Transverse colon (tissue), 4 donors: Measurements from ENCODE around the gene DGKD. TPM values are rescaled to one million over a fixed set of nuclear protein-coding genes. Genes with fewer than 3 reads are reported as not detected.

Source experiments
- DNase-seq: peaks from one replicate; pipeline ENCODE4 v3.0.0-alpha.2; 2019
- H3K27ac ChIP-seq, 4 donors: fragments of 200-600 bp; sonication (generic); 2 replicates each; pipeline ENCODE4 v1.5.1; 2016 to 2018; ENCODE audit warnings: inconsistent platforms in 4 of 4
- H3K27me3 ChIP-seq: fragments of 200-600 bp; sonication (generic); 2 replicates; pipeline ENCODE4 v1.5.1; 2017; ENCODE audit warnings: inconsistent platforms
- H3K36me3 ChIP-seq, 4 donors: fragments of 200-600 bp; sonication (generic); 2 replicates each; pipeline ENCODE4 v1.5.1; 2017 to 2019; ENCODE audit warnings: inconsistent platforms in 4 of 4
- H3K4me1 ChIP-seq, 4 donors: fragments of 200-600 bp; sonication (generic); 2 replicates each; pipeline ENCODE4 v1.5.1; 2017 to 2020; ENCODE audit warnings: inconsistent platforms in 4 of 4
- H3K4me3 ChIP-seq, 4 donors: fragments of 200-600 bp; sonication (generic); 1 replicate in 1 of 4; 2 replicates in 3 of 4; pipeline versions ENCODE4 v1.5.1 to v1.6.1; 2017 to 2019; ENCODE audit warnings: inconsistent platforms in 4 of 4
- H3K9me3 ChIP-seq, 2 donors: fragments of 200-600 bp; sonication (generic); 2 replicates each; pipeline ENCODE4 v1.5.1; 2017 to 2019; ENCODE audit warnings: inconsistent platforms in 2 of 2
- EP300 ChIP-seq: sonication (generic); formaldehyde crosslinking; IDR thresholded peaks from one replicate; pipeline ENCODE4 v1.6.1; 2017; ENCODE audit warnings: antibody characterized with exemption, low read depth
- POLR2A ChIP-seq: fragments of 450-650 bp; IDR thresholded peaks from one replicate; pipeline ENCODE4 v1.6.1; 2016; ENCODE audit warnings: antibody characterized with exemption, mild to moderate bottlenecking, moderate library complexity
- POLR2AphosphoS5 ChIP-seq, 3 donors: sonication (generic); formaldehyde crosslinking; IDR thresholded peaks; one replicate each; pipeline ENCODE4 v1.6.1; 2016; ENCODE audit warnings: antibody characterized with exemption in 3 of 3
- WGBS, 2 donors: methylation state at CpG; one replicate each; pipeline ENCODE4 v1.1.5; 2018; ENCODE audit warnings: low coverage in 1 of 2; 5-methylcytosine and 5-hydroxymethylcytosine counted together
- in situ Hi-C, 4 donors: fragments of 200-750 bp; cut with MboI; loops; one replicate each; pipeline versions ENCODE4 v1.15.0 to v1.15.1; 2017; ENCODE audit warnings: low sequenced_read_pairs in 3 of 4, low pct_ligation_motif_present in 1 of 4, low pct_unique_long_range_greater_than_20kb in 1 of 4
- intact Hi-C: fragments of 100-400 bp; cut with DNase I; formaldehyde crosslinking; loops from one replicate; pipeline ENCODE4 v1.15.1; 2023; ENCODE audit warnings: low total_unique reads
- total RNA-seq, 4 donors: library from RNA; depleted of rRNA; stranded (reverse); fragments of >200 nt; gene quantifications; one replicate each; pipeline ENCODE4 v1.1.0, GENCODE V29; 2016
- TF ChIP-seq, protein P1 (sequence below), 5 experiments: fragments of 200-600 bp in 3 of 5; fragments of 450-650 bp in 2 of 5; sonication (generic) in 3 of 5; IDR thresholded peaks; 1 replicate in 2 of 5; 2 replicates in 3 of 5; pipeline ENCODE4 v1.5.1; 2016 to 2017; ENCODE audit warnings: antibody characterized with exemption in 5 of 5, inconsistent platforms in 3 of 5, mild to moderate bottlenecking in 2 of 5, moderate library complexity in 1 of 5

Gene DGKD
- total RNA-seq, 4 donors from 2014 or later: 55.7 to 166 (median 91.5) TPM

DNA sequence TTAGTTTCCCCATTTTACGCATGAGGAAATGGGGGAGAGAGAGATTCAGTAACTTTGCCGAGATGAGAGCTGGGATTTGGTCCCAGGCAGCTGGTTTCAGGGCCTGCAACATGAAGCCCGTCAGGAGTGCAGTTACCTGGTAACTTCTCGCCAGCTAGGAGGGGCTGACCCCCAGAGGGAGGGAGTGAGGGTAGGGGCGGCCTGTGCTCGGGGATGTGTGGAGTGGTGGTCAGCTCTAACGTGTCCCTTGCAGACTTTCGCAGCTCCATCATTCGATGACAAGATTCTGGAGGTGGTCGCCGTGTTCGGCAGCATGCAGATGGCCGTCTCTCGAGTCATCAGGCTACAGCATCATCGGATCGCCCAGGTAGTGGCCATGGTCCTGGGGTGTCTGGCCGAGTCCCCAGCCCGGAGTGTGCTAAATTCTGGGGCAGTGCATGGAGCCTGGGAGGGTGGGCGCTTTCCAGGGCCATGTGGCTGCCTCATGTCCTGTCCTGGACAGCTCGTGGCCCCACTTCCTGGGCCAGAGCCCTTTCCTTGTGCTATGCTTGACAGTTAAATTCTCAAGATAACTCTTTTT is 103.8 kb downstream of the DGKD start:
- WGBS, 2 donors: 94% methylated on average over 20 of the region's 20 CpGs; no CpG with 5 or more reads in 1 of the 2 donors
- peaks cover 0 to 52% (median 19%) of the 10 kb centered on the region in 4 donors for H3K36me3 ChIP-seq
- no peaks in the 10 kb centered on the region for H3K27me3 ChIP-seq
- DNase-seq: no peak
- H3K27ac ChIP-seq: no peak overlapping the region
- no peak overlapping the region for H3K4me3 ChIP-seq
- in situ Hi-C loops: loop anchor here in 2 of 4 donors (25.0 kb wide), 2 partner anchors 254 to 379 kb away; partner anchors contain the start of genes UGT1A4 (in 1 of the 2) and UGT1A5 (in 1 of the 2)
- intact Hi-C loops: loop anchor here (10.0 kb wide), 1 partner anchor 183 kb away; no protein-coding TSS in a partner anchor
- no peaks in the 10 kb centered on the region for H3K9me3 ChIP-seq
- H3K4me1 ChIP-seq: peaks cover 0 to 10% (median 3%) of the 10 kb centered on the region in 4 donors
- no peak for TF ChIP-seq EP300
- TF ChIP-seq POLR2A: no peak
- TF ChIP-seq, protein P1, sequence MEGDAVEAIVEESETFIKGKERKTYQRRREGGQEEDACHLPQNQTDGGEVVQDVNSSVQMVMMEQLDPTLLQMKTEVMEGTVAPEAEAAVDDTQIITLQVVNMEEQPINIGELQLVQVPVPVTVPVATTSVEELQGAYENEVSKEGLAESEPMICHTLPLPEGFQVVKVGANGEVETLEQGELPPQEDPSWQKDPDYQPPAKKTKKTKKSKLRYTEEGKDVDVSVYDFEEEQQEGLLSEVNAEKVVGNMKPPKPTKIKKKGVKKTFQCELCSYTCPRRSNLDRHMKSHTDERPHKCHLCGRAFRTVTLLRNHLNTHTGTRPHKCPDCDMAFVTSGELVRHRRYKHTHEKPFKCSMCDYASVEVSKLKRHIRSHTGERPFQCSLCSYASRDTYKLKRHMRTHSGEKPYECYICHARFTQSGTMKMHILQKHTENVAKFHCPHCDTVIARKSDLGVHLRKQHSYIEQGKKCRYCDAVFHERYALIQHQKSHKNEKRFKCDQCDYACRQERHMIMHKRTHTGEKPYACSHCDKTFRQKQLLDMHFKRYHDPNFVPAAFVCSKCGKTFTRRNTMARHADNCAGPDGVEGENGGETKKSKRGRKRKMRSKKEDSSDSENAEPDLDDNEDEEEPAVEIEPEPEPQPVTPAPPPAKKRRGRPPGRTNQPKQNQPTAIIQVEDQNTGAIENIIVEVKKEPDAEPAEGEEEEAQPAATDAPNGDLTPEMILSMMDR (IDR thresholded peaks at IDR 0.05): no peak
- no peak for TF ChIP-seq POLR2AphosphoS5 (IDR thresholded peaks at IDR 0.05)

DNA sequence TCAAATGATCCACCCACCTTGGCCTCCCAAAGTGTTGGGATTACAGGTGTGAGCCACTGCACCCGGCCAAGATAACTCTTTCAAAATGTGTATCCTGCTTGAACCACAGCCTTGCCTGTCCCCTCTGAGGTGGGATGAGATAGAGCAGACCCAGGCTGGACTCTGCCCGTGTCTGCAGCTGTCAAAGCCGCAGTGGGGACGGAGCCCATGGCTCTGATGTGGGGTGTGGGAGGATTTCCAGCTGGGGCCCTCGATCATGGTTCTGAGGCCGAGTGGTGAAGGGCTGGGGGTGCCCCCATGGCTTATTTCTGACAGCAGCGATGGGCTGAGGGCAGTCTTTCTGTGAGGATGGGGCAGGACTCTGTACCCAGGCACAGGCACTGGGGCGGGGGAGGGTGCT is 104.5 kb downstream of the DGKD start:
- Histone ChIP-seq H3K4me3 (no peak overlapping the region), H3K9me3 (no peaks in the 10 kb centered on the region), H3K27me3 (no peaks in the 10 kb centered on the region), H3K4me1 (peaks cover 0 to 10% (median 3%) of the 10 kb centered on the region in 4 donors), H3K27ac (no peak overlapping the region), H3K36me3 (peaks cover 0 to 54% (median 20%) of the 10 kb centered on the region in 4 donors)
- WGBS, 2 donors: 90% methylated on average over 7 of the region's 8 CpGs; no CpG with 5 or more reads in 1 of the 2 donors
- in situ Hi-C loops: loop anchor here in 2 of 4 donors (25.0 kb wide), 2 partner anchors 253 to 378 kb away; partner anchors contain the start of genes UGT1A4 (in 1 of the 2) and UGT1A5 (in 1 of the 2)
- TF ChIP-seq POLR2A (no peak), POLR2AphosphoS5 (IDR thresholded peaks at IDR 0.05) (no peak), EP300 (no peak)
- TF ChIP-seq, protein P1 (IDR thresholded peaks at IDR 0.05): no peak
- intact Hi-C loops: loop anchor here (10.0 kb wide), 1 partner anchor 184 kb away; no protein-coding TSS in a partner anchor
- DNase-seq: no peak

DNA sequence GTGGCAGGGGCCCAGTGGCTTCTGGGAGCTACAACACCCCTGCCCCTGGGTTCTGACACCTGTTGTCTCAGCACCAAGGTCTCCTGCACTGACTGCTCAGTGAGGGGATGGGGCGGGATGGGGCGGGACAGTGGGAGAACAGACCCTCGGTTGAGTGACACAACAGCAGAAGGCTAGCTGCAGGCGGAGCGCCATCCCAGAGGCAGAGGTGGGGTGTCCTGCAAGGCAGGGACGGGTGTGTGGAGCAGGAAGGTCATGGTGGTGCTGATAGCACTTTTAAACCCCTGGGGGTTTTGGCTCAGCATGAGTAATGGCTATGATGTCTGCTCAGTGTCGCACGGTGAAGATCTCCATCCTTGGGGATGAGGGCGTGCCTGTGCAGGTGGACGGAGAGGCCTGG is 105.1 kb downstream of the DGKD start:
- TF ChIP-seq POLR2A (no peak), POLR2AphosphoS5 (IDR thresholded peaks at IDR 0.05) (no peak), EP300 (no peak)
- TF ChIP-seq, protein P1 (IDR thresholded peaks at IDR 0.05): no peak
- no peak for DNase-seq
- Histone ChIP-seq H3K27ac (no peak overlapping the region), H3K9me3 (no peaks in the 10 kb centered on the region), H3K27me3 (no peaks in the 10 kb centered on the region), H3K4me1 (peaks cover 0 to 10% (median 3%) of the 10 kb centered on the region in 4 donors), H3K36me3 (peaks cover 0 to 56% (median 23%) of the 10 kb centered on the region in 4 donors), H3K4me3 (no peak overlapping the region)
- intact Hi-C loops: loop anchor here (10.0 kb wide), 1 partner anchor 185 kb away; no protein-coding TSS in a partner anchor
- 96% methylated on average over 10 of the region's 10 CpGs; no CpG with 5 or more reads in 1 of the 2 donors for WGBS, 2 donors
- in situ Hi-C loops: loop anchor here in 2 of 4 donors (25.0 kb wide), 2 partner anchors 253 to 378 kb away; partner anchors contain the start of genes UGT1A4 (in 1 of the 2) and UGT1A5 (in 1 of the 2)

DNA sequence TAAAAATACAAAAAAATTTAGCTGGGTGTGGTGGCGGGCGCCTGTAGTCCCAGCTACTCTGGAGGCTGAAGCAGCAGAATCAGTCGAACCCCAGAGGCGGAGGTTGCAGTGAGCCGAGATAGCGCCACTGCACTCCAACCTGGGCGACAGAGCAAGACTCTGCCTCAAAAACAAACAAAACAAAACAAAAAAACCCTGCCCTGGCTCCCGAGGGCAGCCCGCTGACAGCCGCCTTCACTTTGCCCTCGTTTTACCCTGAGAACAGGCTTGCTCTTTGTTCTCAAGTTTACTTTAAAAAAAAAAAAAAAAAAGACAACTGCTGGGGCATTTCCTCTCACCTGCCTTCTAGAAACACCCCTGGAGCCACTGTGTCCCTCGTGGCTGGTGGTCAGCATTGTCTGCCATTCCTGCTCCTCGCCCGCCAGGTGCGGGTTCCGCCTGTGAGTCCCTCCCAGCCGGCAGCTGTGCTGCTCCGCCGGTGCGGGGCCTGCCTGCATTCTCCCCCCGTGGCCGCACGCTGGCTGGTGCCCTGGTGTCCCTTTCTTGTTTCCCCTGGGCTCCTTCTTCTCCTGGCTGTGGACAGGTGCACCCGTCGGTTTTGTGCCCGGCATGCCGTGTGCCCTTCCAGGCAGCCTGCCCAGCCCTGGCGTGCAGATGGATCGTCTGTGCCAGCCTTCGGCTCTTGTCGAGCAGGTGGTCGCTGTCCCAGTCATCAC is 106.6 kb downstream of the DGKD start:
- WGBS, 2 donors: 54 to 64% methylated on average over 6 to 31 of the region's 32 CpGs
- intact Hi-C loops: no loop called here
- Histone ChIP-seq H3K27me3 (no peaks in the 10 kb centered on the region), H3K4me1 (peaks cover 0 to 10% (median 3%) of the 10 kb centered on the region in 4 donors), H3K27ac (peak overlapping the region in 2 of 4 donors; percentile 19 to 26), H3K36me3 (peaks cover 0 to 56% (median 20%) of the 10 kb centered on the region in 4 donors), H3K9me3 (no peaks in the 10 kb centered on the region), H3K4me3 (no peak overlapping the region)
- TF ChIP-seq POLR2A (no peak), EP300 (no peak)
- TF ChIP-seq, protein P1 (IDR thresholded peaks at IDR 0.05): peak in 1 of 5 experiments; percentile 9
- DNase-seq: peak; percentile 54
- in situ Hi-C loops: loop anchor here in 2 of 4 donors (25.0 kb wide), 2 partner anchors 251 to 376 kb away; partner anchors contain the start of genes UGT1A4 (in 1 of the 2) and UGT1A5 (in 1 of the 2)
